ENCODE data around the gene TRIM41. TPM values are rescaled to one million over a fixed set of nuclear protein-coding genes. Genes with fewer than 3 reads are reported as not detected.
A peak's percentile ranks its signal among the peaks of the same experiment; 100 is the strongest.

Gene TRIM41
- total and polyA plus RNA-seq, 2 of the 13 experiments (the other 11 are each of a cell fraction or from before 2014, with no cell fraction given), result 10.2 to 16.7 TPM

DNA sequence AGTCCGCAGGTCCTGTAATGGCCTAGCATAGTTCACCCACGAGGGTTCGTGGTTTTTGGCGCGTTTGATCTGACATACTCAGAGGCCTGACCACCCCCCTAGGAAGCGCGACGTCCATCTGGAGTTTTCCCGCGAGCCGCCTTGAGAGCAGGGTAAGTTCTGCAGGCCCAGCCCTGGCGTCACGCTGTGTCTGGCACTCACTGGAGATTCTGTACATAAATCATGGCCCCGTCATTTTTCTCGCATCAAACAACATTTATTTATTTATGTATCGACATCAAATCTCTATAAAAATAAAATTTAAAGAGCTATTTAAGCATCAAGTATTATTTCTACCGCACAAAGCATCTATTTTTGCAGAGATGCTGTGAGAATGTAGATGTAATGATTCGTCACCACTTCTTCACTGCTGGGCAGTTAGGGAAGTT lies 437 bp upstream of the TRIM41 start (continued):
- TF ChIP-seq, protein P1, sequence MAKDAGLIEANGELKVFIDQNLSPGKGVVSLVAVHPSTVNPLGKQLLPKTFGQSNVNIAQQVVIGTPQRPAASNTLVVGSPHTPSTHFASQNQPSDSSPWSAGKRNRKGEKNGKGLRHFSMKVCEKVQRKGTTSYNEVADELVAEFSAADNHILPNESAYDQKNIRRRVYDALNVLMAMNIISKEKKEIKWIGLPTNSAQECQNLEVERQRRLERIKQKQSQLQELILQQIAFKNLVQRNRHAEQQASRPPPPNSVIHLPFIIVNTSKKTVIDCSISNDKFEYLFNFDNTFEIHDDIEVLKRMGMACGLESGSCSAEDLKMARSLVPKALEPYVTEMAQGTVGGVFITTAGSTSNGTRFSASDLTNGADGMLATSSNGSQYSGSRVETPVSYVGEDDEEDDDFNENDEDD (CRISPR knock-in tag; IDR thresholded peaks at IDR 0.05; ENCODE audit: borderline replicate concordance), result 0 out of 2 replicates have a peak, but pooled peaks have one; percentile 14
- TF ChIP-seq ZNF329 (CRISPR knock-in tag; IDR thresholded peaks at IDR 0.05; ENCODE audit: low read depth), result 0 out of 2 replicates have a peak, but pooled peaks have one; percentile 23
- peak; percentile 7 for TF ChIP-seq ZNF883 (CRISPR knock-in tag; IDR thresholded peaks at IDR 0.05; ENCODE audit: not compliant biosample characterization)
- TF ChIP-seq, protein P2, sequence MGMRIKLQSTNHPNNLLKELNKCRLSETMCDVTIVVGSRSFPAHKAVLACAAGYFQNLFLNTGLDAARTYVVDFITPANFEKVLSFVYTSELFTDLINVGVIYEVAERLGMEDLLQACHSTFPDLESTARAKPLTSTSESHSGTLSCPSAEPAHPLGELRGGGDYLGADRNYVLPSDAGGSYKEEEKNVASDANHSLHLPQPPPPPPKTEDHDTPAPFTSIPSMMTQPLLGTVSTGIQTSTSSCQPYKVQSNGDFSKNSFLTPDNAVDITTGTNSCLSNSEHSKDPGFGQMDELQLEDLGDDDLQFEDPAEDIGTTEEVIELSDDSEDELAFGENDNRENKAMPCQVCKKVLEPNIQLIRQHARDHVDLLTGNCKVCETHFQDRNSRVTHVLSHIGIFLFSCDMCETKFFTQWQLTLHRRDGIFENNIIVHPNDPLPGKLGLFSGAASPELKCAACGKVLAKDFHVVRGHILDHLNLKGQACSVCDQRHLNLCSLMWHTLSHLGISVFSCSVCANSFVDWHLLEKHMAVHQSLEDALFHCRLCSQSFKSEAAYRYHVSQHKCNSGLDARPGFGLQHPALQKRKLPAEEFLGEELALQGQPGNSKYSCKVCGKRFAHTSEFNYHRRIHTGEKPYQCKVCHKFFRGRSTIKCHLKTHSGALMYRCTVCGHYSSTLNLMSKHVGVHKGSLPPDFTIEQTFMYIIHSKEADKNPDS (CRISPR knock-in tag; IDR thresholded peaks at IDR 0.05), result no peak
- peak; percentile 6; the same call in 1 of the 2 replicates for TF ChIP-seq ZNF232 (CRISPR knock-in tag; IDR thresholded peaks at IDR 0.05; ENCODE audit: borderline replicate concordance)
- peak; percentile 12; the same call in 1 of the 2 replicates for TF ChIP-seq ZFY (CRISPR knock-in tag; IDR thresholded peaks at IDR 0.05)
- TF ChIP-seq ZNF572 (CRISPR knock-in tag; IDR thresholded peaks at IDR 0.05), result no peak
- TF ChIP-seq CBX1 (IDR thresholded peaks at IDR 0.05; ENCODE audit: low read depth), result peak; percentile 10
- TF ChIP-seq, protein P3, sequence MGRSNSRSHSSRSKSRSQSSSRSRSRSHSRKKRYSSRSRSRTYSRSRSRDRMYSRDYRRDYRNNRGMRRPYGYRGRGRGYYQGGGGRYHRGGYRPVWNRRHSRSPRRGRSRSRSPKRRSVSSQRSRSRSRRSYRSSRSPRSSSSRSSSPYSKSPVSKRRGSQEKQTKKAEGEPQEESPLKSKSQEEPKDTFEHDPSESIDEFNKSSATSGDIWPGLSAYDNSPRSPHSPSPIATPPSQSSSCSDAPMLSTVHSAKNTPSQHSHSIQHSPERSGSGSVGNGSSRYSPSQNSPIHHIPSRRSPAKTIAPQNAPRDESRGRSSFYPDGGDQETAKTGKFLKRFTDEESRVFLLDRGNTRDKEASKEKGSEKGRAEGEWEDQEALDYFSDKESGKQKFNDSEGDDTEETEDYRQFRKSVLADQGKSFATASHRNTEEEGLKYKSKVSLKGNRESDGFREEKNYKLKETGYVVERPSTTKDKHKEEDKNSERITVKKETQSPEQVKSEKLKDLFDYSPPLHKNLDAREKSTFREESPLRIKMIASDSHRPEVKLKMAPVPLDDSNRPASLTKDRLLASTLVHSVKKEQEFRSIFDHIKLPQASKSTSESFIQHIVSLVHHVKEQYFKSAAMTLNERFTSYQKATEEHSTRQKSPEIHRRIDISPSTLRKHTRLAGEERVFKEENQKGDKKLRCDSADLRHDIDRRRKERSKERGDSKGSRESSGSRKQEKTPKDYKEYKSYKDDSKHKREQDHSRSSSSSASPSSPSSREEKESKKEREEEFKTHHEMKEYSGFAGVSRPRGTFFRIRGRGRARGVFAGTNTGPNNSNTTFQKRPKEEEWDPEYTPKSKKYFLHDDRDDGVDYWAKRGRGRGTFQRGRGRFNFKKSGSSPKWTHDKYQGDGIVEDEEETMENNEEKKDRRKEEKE (IDR thresholded peaks at IDR 0.05), result no peak
- 0 out of 2 replicates have a peak, but pooled peaks have one; percentile 8 for TF ChIP-seq KLF11 (CRISPR knock-in tag; IDR thresholded peaks at IDR 0.05)
- no peak for TF ChIP-seq GZF1 (CRISPR knock-in tag; IDR thresholded peaks at IDR 0.05)
- TF ChIP-seq, protein P4, sequence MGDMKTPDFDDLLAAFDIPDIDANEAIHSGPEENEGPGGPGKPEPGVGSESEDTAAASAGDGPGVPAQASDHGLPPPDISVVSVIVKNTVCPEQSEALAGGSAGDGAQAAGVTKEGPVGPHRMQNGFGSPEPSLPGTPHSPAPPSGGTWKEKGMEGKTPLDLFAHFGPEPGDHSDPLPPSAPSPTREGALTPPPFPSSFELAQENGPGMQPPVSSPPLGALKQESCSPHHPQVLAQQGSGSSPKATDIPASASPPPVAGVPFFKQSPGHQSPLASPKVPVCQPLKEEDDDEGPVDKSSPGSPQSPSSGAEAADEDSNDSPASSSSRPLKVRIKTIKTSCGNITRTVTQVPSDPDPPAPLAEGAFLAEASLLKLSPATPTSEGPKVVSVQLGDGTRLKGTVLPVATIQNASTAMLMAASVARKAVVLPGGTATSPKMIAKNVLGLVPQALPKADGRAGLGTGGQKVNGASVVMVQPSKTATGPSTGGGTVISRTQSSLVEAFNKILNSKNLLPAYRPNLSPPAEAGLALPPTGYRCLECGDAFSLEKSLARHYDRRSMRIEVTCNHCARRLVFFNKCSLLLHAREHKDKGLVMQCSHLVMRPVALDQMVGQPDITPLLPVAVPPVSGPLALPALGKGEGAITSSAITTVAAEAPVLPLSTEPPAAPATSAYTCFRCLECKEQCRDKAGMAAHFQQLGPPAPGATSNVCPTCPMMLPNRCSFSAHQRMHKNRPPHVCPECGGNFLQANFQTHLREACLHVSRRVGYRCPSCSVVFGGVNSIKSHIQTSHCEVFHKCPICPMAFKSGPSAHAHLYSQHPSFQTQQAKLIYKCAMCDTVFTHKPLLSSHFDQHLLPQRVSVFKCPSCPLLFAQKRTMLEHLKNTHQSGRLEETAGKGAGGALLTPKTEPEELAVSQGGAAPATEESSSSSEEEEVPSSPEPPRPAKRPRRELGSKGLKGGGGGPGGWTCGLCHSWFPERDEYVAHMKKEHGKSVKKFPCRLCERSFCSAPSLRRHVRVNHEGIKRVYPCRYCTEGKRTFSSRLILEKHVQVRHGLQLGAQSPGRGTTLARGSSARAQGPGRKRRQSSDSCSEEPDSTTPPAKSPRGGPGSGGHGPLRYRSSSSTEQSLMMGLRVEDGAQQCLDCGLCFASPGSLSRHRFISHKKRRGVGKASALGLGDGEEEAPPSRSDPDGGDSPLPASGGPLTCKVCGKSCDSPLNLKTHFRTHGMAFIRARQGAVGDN (CRISPR knock-in tag; IDR thresholded peaks at IDR 0.05), result peak; percentile 19
- TF ChIP-seq, protein P5, sequence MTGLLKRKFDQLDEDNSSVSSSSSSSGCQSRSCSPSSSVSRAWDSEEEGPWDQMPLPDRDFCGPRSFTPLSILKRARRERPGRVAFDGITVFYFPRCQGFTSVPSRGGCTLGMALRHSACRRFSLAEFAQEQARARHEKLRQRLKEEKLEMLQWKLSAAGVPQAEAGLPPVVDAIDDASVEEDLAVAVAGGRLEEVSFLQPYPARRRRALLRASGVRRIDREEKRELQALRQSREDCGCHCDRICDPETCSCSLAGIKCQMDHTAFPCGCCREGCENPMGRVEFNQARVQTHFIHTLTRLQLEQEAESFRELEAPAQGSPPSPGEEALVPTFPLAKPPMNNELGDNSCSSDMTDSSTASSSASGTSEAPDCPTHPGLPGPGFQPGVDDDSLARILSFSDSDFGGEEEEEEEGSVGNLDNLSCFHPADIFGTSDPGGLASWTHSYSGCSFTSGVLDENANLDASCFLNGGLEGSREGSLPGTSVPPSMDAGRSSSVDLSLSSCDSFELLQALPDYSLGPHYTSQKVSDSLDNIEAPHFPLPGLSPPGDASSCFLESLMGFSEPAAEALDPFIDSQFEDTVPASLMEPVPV (CRISPR knock-in tag; IDR thresholded peaks at IDR 0.05), result no peak
- TF ChIP-seq, protein P6, sequence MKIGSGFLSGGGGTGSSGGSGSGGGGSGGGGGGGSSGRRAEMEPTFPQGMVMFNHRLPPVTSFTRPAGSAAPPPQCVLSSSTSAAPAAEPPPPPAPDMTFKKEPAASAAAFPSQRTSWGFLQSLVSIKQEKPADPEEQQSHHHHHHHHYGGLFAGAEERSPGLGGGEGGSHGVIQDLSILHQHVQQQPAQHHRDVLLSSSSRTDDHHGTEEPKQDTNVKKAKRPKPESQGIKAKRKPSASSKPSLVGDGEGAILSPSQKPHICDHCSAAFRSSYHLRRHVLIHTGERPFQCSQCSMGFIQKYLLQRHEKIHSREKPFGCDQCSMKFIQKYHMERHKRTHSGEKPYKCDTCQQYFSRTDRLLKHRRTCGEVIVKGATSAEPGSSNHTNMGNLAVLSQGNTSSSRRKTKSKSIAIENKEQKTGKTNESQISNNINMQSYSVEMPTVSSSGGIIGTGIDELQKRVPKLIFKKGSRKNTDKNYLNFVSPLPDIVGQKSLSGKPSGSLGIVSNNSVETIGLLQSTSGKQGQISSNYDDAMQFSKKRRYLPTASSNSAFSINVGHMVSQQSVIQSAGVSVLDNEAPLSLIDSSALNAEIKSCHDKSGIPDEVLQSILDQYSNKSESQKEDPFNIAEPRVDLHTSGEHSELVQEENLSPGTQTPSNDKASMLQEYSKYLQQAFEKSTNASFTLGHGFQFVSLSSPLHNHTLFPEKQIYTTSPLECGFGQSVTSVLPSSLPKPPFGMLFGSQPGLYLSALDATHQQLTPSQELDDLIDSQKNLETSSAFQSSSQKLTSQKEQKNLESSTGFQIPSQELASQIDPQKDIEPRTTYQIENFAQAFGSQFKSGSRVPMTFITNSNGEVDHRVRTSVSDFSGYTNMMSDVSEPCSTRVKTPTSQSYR (CRISPR knock-in tag; IDR thresholded peaks at IDR 0.05; ENCODE audit: borderline replicate concordance), result no peak
